B cell (primary cell): ENCODE measurements around the gene HFE. TPM values are rescaled to one million over a fixed set of nuclear protein-coding genes. Genes with fewer than 3 reads are reported as not detected.

Experiments
- ATAC-seq: fragments of 200-7000 bp; cut with Tn5 transposase; one replicate; pipeline ENCODE4 v1.10.0; 2021; ENCODE audit warnings: low read depth, mild to moderate bottlenecking, moderate number of reproducible peaks, moderate library complexity
- CTCF ChIA-PET: fragments of 350-600 bp; sonication (Branson Sonifier 250); formaldehyde crosslinking; loops from one replicate; lab custom pipeline; 2021; ENCODE audit warnings: antibody characterized with exemption, inconsistent platforms; lab: Charles Lee
- POLR2A ChIA-PET: fragments of 350-600 bp; sonication (Branson Sonifier 250); formaldehyde crosslinking; loops from one replicate; lab custom pipeline; 2021; ENCODE audit warnings: antibody characterized with exemption; lab: Charles Lee
- DNase-seq: peaks from one replicate; pipeline ENCODE4 v3.0.0; 2013
- H2AFZ ChIP-seq: 2 replicates; pipeline ENCODE4 v1.6.1; 2012; ENCODE audit warnings: mild to moderate bottlenecking, low read depth, low read length; ENCODE audit not compliant: insufficient read depth, poor library complexity, severe bottlenecking
- H3K27ac ChIP-seq, 2 donors: 1 replicate in 1 of 2; 2 replicates in 1 of 2; pipeline ENCODE4 v1.5.1; 2012 to 2013; ENCODE audit warnings: low read length in 2 of 2, mild to moderate bottlenecking in 2 of 2, moderate library complexity in 1 of 2
- H3K27me3 ChIP-seq, 4 experiments: fragments of 200-600 bp in 1 of 4; sonication (generic) in 1 of 4; replicated peaks in 1 of 4; 1 replicate in 2 of 4; 2 replicates in 2 of 4; pipeline versions ENCODE4 v1.6.1 to v1.7.0; 2013 to 2016; ENCODE audit warnings: low read length in 3 of 4, mild to moderate bottlenecking in 2 of 4, mixed read lengths in 1 of 4, moderate library complexity in 1 of 4; ENCODE audit not compliant: insufficient read depth in 4 of 4, control insufficient read depth in 3 of 4; ENCODE audit errors: control extremely low read depth in 1 of 4
- H3K36me3 ChIP-seq, 2 experiments: replicated peaks in 1 of 2; 1 replicate in 1 of 2; 2 replicates in 1 of 2; pipeline versions ENCODE4 v1.6.1 to v1.7.1; 2013; ENCODE audit warnings: low read length in 1 of 2; ENCODE audit not compliant: insufficient read depth in 2 of 2, control insufficient read depth in 1 of 2; ENCODE audit errors: control extremely low read depth in 1 of 2, extremely low read depth in 1 of 2
- H3K4me1 ChIP-seq, 2 donors: fragments of 200-600 bp in 1 of 2; sonication (generic) in 1 of 2; 1 replicate in 1 of 2; 2 replicates in 1 of 2; pipeline versions ENCODE4 v1.5.1 to v1.6.1; 2013 to 2017; ENCODE audit warnings: low read length in 2 of 2; ENCODE audit not compliant: control insufficient read depth in 2 of 2, insufficient read depth in 2 of 2
- H3K4me2 ChIP-seq: replicated peaks from 2 replicates; pipeline ENCODE3; 2012; ENCODE audit warnings: mild to moderate bottlenecking, low read depth, low read length; ENCODE audit not compliant: poor library complexity, severe bottlenecking
- H3K4me3 ChIP-seq, 5 experiments: fragments of 200-600 bp in 1 of 5; sonication (generic) in 1 of 5; 1 replicate in 3 of 5; 2 replicates in 2 of 5; pipeline versions ENCODE4 v1.5.1 to v1.7.0; 2011 to 2016; ENCODE audit warnings: low read length in 4 of 5, mild to moderate bottlenecking in 4 of 5, low read depth in 2 of 5, control low read depth in 1 of 5, moderate library complexity in 1 of 5; ENCODE audit not compliant: insufficient read depth in 1 of 5; ENCODE audit errors: control extremely low read depth in 1 of 5, extremely low read depth in 1 of 5
- H3K79me2 ChIP-seq: fragments of 200-600 bp; sonication (generic); one replicate; pipeline ENCODE4 v1.6.0; 2016; ENCODE audit warnings: low read length; ENCODE audit not compliant: control insufficient read depth, insufficient read depth
- H3K9ac ChIP-seq: fragments of 200-600 bp; sonication (generic); 2 replicates; pipeline ENCODE4 v1.6.1; 2017; ENCODE audit warnings: mild to moderate bottlenecking, low read length, moderate library complexity
- H3K9me3 ChIP-seq, 3 donors: one replicate each; pipeline versions ENCODE4 v1.6.1 to v1.7.1; 2013; ENCODE audit warnings: low read length in 2 of 3; ENCODE audit not compliant: control insufficient read depth in 2 of 3, insufficient read depth in 1 of 3; ENCODE audit errors: control extremely low read depth in 1 of 3
- H4K20me1 ChIP-seq: 2 replicates; pipeline ENCODE4 v1.6.0; 2012; ENCODE audit warnings: mild to moderate bottlenecking, low read length; ENCODE audit not compliant: insufficient read depth, control insufficient read depth, poor library complexity, severe bottlenecking
- H3K27ac Mint-ChIP-seq: one replicate; pipeline ENCODE4 v1.8.0; 2021; ENCODE audit warnings: mixed read lengths
- H3K27me3 Mint-ChIP-seq: one replicate; pipeline ENCODE4 v1.8.0; 2021; ENCODE audit warnings: mixed read lengths
- H3K4me1 Mint-ChIP-seq: one replicate; pipeline ENCODE4 v1.8.0; 2021; ENCODE audit warnings: mixed read lengths
- H3K4me3 Mint-ChIP-seq: one replicate; pipeline ENCODE4 v1.8.0; 2021; ENCODE audit warnings: mixed read lengths
- H3K9me3 Mint-ChIP-seq: one replicate; pipeline ENCODE4 v1.8.0; 2022; ENCODE audit warnings: mixed read lengths; ENCODE audit not compliant: insufficient read depth
- EZH2 ChIP-seq: IDR thresholded peaks from 2 replicates; pipeline ENCODE4 v1.6.1; 2012; ENCODE audit warnings: borderline replicate concordance, low read depth, mild to moderate bottlenecking, moderate library complexity, low read length; ENCODE audit not compliant: insufficient read depth, poor library complexity, severe bottlenecking
- WGBS: methylation state at CpG from one replicate; pipeline ENCODE4 v1.1.5; 2013; ENCODE audit warnings: missing lambda C conversion rate; ENCODE audit not compliant: insufficient coverage; 5-methylcytosine and 5-hydroxymethylcytosine counted together
- intact Hi-C: fragments of 100-400 bp; cut with micrococcal nuclease; formaldehyde crosslinking; loops from one replicate; pipeline ENCODE4 v1.10.0; 2022
- polyA plus RNA-seq: library from polyadenylated mRNA; depleted of rRNA; stranded (reverse); fragments of >200 nt; gene quantifications from 2 replicates; pipeline ENCODE4 v1.2.3, GENCODE V29; 2012
- total RNA-seq, 2 donors: library from RNA; stranded (reverse); fragments of 120-200 nt in 1 of 2; gene quantifications; 1 replicate in 1 of 2; 2 replicates in 1 of 2; pipeline versions ENCODE4 v1.2.3 to v1.2.4, GENCODE V29; 2013 to 2022
- TF ChIP-seq, protein P1 (sequence below): fragments of 200-600 bp; IDR thresholded peaks from one replicate; pipeline ENCODE4 v1.8.0; 2022; ENCODE audit warnings: antibody characterized with exemption, mild to moderate bottlenecking

HFE gene
- total and polyA plus RNA-seq, 2 donors (not counting 1 experiment from before 2014, with no cell fraction given) = 5.9 to 6.3 TPM

DNA sequence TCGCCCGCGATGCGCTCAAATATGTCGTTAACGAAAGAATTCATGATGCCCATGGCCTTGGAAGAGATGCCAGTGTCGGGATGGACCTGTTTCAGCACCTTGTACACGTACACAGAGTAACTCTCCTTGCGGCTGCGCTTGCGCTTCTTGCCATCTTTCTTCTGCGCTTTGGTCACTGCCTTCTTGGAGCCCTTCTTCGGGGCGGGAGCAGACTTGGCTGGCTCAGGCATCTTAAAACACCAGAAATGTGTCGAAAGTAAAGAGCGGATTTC lies 36.4 kb downstream of the HFE start:
- Histone ChIP-seq H3K36me3 (peaks cover 6 to 19% of the 10 kb centered on the region in 2 experiments), H3K79me2 (peaks cover 47% of the 10 kb centered on the region), H3K27ac (peak overlapping the region; percentile 87 to 88), H3K9me3 (peaks cover 0 to 5% (median 0%) of the 10 kb centered on the region in 3 donors), H3K4me3 (peak overlapping the region; percentile 87 to 100 (median 96)), H2AFZ (peak overlapping the region; percentile 75), H4K20me1 (peaks cover 44% of the 10 kb centered on the region), H3K4me1 (peaks cover 24 to 29% of the 10 kb centered on the region in 2 donors), H3K4me2 (peak overlapping the region; percentile 79), H3K27me3 (no peaks in the 10 kb centered on the region), H3K9ac (peak overlapping the region; percentile 93)
- intact Hi-C loops = loop anchor here (1.0 to 10.0 kb wide), 10 partner anchors 20 to 1769 kb away; a partner anchor contains a TSS
- DNase-seq = no peak
- H3K27me3 Mint-ChIP-seq = no peaks in the 10 kb centered on the region
- POLR2A ChIA-PET = interaction anchor here (0.5 to 6.4 kb wide), 44 partner anchors 10 to 1770 kb away, joined by 3 to 481 read pairs (median 8); a partner anchor contains a TSS
- peaks cover 32% of the 10 kb centered on the region for H3K4me1 Mint-ChIP-seq
- CTCF ChIA-PET = interaction anchor here (0.8 to 6.4 kb wide), 23 partner anchors 20 to 1770 kb away, joined by 3 to 69 read pairs (median 4); a partner anchor contains a TSS
- TF ChIP-seq, protein P1, sequence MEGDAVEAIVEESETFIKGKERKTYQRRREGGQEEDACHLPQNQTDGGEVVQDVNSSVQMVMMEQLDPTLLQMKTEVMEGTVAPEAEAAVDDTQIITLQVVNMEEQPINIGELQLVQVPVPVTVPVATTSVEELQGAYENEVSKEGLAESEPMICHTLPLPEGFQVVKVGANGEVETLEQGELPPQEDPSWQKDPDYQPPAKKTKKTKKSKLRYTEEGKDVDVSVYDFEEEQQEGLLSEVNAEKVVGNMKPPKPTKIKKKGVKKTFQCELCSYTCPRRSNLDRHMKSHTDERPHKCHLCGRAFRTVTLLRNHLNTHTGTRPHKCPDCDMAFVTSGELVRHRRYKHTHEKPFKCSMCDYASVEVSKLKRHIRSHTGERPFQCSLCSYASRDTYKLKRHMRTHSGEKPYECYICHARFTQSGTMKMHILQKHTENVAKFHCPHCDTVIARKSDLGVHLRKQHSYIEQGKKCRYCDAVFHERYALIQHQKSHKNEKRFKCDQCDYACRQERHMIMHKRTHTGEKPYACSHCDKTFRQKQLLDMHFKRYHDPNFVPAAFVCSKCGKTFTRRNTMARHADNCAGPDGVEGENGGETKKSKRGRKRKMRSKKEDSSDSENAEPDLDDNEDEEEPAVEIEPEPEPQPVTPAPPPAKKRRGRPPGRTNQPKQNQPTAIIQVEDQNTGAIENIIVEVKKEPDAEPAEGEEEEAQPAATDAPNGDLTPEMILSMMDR = no peak
- no peak for TF ChIP-seq EZH2
- peak overlapping the region; percentile 97 for H3K27ac Mint-ChIP-seq
- under 1% methylated on average over 11 of the region's 16 CpGs for WGBS
- no peak for ATAC-seq
- no peaks in the 10 kb centered on the region for H3K9me3 Mint-ChIP-seq
- H3K4me3 Mint-ChIP-seq = peak overlapping the region; percentile 93
